Medulla oblongata (tissue), 1 donor: ENCODE results near the gene SLIT1.

Experiments used
- DNase-seq: peaks from one replicate; pipeline ENCODE4 v3.0.0-alpha.2; 2015; ENCODE audit errors: extremely low spot score

The SLIT1 gene

DNA sequence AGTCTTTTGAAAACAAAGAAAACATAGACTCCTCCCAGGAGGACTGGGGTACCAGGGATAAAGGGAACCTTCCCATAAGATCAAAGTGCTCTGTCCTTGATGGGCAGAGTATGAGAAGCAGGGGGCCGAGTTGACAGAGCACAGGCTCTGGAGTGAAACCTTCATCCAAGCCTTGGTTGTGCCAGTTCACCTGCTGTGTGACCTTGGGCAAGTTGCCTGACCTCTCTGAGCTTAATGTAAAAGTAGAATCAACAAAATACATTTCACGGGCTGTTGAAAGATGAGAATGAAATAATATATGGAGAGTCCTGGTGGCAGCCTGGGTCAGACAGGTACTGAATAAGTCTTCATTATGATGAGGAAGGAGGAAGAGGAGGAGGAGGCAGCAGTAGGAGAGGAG, 69.9 kb downstream of the SLIT1 start:
- no peak for DNase-seq

DNA sequence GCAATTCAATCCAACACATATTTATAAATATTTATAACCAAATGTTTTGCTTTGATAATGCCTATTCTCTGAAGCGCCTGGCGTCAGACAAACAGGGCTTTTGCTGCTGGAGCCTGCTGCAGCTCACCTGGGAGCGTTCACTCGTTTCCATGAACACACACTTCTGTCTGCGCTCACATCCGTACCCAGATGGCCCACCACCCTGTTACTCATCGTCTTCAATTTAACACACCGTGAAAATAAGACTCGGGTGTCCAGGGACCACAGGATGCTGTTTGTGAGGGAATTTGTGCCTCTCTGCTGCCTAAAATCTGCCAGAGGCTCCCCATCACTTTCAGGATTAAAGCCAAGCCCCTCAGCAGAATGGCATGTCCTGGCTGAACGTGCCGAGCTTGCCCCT, 74.1 kb downstream of the SLIT1 start:
- DNase-seq, result no peak

- peak; percentile 27 for DNase-seq
Measured at GRCh38 chr10:97109547-97109946, 76.2 kb downstream of the SLIT1 start.

DNA sequence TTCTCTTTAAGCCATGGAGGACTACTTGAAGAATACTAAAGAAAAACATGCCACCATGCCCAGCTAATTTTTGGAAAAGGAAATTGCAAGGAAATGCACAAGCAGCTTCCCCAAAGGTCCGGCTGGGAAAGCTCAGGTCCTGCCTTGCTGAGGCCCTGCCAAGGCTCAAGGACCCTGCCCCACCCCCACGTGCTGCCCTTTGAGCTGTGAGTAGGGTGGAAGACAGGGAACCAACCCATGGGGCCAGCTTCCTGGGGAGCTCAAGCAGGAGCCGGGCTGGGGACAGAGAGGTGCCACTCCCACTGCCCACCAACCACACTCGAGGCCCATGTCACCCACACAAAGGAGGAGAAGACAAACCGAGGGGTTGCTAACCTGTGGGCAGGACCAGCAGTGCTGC, 78.2 kb downstream of the SLIT1 start:
- no peak for DNase-seq

DNA sequence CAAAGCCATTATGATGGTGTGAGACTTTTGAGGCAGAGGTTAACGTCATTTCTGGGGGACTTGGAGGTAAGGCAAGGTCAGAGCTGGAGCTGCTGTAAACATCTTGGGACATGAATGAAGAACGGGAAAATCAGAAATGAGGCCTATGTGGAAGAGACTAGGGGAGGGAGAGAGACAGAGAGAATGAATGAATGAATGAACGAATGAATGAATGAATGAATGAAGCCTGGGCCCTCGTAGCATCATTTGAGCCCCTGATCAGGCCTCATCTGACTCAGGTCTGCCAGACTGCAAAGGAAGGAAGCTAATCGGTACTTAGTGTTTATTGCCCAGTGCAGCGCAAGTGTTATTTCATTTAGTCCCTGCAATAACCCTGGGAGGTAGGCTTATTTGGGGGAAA, 79.6 kb downstream of the SLIT1 start:
- no peak for DNase-seq

- DNase-seq, result no peak
Measured at GRCh38 chr10:97105303-97105702, 80.5 kb downstream of the SLIT1 start.

GRCh38 chr10:97103316-97104080, 82.3 kb downstream of the SLIT1 start:
- no peak for DNase-seq

DNA sequence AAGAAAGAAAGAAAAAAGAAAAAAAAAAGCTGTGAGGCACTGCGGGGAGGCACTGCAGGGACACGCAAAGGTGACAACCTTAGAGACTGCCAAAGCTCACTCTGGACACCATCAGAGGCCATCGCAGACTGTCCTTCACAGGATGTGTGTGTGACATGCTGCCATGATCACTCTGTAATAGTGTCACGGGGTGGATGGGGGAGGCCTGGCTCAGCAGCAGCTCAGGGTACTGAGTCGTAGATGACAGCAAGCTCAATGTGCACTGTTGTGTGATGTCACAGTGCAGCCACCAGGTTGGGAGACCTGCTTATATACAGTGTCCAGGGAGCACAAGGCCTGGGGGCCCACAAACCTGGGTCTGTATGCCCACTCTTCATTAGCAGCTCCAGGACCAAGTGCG, 83.3 kb downstream of the SLIT1 start:
- DNase-seq, result no peak

DNA sequence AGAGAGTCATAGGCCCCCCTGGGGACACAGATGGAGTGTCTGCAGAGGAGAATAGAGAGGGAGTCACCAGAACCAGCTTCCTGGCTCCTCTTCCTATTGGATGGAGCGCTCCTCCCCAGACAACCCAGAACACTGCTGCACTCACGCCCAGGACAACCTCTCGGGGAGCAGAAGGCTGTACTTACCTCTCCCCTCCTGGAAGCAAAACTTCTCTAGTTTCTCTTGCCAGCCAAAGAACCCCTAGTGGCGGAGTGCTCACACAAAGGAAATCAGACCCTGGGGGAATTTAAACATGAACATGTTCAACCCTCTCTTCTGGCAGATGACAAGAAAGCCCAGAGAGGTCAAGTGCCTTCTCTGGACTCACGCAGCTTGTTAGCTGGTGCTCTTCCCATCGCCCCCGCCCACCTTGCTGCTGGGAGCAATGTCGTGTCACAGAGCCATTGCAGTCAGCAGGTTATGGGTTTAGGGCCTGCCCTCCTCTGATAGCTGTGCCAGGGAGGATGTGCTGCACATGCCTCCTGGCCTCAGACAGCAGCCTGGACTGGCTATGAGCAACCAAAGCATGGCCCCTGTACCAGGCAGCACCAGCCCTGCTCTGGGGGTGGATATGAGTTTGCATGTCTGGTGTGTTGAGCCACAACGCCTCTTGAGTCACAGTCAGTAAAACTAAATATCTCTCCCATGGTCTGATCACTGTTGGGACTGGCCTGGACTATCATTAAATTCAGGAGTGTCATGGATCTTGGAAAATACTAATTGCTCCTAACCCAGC, 84.4 kb downstream of the SLIT1 start:
- DNase-seq, result no peak

- DNase-seq, result no peak
Measured at GRCh38 chr10:97100657-97101056, 85.1 kb downstream of the SLIT1 start.

DNA sequence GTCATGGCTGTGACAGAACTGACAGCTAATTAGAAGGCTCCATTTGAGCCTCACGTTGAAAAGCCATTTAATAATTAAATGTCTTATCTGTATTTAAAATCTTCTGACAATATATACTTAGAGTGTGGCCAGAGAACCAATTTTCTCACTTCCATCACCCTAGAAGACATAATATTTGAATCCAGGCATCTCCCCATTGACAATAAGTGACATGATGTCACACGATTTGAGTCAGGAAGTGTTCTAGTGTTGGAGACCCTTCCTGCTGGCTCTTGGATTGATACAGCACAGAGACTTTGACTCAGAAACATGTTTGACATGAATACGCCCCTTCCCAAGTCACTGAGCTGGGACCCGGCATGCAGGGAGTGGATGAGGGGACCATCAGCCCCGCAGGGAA, 85.9 kb downstream of the SLIT1 start:
- no peak for DNase-seq

DNA sequence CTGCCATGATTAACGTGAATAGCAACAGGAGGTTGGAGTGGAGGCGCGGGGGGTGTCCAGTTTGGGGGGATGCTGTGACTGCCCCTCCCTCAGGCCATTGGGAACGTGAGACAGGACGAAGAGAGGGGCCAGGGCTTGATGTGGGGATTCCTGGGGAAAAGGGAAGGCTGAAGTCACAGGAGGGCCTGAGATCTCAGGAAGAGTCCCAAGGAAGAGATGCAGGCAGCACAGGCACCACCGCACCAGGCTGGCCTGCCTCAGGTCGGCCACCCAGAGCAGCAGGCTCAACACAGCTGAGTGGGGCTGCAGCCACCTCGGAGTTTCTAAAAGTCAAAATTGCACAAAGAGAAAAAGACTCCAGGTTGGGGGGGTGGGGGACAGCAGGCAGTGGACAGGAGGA, 86.7 kb downstream of the SLIT1 start:
- no peak for DNase-seq

DNA sequence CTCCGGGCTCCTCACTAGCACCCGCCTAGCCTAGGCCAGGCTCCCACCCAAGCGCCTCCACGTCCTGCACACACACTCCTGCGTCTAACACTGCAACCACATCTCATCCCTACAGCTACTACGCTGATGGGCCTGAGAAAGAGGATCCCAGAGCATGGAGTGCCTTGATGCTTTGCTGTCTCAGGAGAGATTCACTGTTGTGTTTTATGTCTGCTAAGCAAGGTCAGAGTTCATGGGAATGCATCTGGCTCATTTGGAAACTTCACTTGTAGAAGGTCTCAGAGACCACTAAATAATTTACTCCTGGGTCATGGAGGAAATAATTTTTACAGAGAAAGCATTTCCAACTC, 88.7 kb downstream of the SLIT1 start:
- DNase-seq, result no peak

DNA sequence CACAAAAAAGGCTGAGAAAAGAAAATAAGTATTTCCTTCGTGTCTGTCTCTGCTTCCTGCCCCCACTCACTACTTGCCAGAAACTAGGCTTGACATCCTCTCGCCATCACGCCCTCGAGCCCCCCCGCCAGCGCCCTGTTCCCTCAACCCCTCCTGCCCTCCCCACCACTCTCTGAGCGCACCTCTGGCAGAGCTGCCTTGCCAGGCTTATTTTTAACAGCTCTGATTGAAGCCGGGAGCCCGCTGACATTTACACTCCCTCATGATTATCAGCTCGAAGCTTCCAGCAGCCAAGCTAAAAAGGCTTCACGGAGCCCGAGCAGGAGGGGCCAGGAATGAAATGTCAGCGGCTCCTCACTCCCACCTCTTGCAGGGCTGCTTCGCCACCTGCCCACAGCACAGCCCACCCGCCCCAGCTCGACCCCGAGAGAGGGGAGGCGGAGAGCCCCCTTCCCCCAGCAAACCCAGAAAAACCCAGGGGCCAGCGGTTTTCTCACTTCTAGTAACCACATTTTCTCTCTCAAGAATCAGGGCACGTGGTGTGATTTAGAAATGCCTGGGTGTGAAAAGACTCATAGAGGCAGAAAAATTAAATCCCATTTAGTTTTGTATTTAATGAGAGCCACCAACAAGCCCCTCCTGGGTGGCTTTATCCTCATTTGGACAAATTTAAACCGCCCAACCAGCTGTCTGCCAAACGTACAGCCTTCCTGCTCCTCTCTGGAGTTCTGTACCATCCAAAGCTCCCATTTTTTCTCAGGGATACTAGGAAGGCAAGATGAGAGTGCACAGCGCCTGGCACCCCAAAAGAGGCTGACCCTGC, 89.3 kb downstream of the SLIT1 start:
- DNase-seq, result no peak

GRCh38 chr10:97095701-97096260, 90.0 kb downstream of the SLIT1 start:
- no peak for DNase-seq

DNA sequence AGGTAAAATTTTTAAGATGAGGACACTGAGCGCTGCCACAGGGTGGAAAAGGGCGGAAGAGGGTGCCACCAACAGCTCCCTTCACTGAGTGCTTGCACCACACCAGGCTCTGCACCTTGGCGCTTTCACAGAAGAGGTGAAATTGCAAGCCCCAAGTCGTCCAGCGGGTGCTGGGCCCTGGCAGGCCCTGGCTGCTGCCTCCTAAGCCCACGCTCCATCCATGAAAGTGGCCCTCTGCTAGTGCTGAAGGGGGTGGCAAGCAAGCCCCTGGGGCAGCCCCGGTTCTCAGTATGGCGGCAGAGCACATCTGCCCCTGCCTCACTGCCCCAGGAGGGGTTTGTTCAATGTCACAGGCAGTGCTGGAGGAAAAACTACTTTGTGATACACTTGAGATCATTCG, 95.1 kb downstream of the SLIT1 start:
- no peak for DNase-seq

- no peak for DNase-seq
Measured at GRCh38 chr10:97090035-97090434, 95.7 kb downstream of the SLIT1 start.

GRCh38 chr10:97089209-97089870, 96.4 kb downstream of the SLIT1 start:
- no peak for DNase-seq

DNA sequence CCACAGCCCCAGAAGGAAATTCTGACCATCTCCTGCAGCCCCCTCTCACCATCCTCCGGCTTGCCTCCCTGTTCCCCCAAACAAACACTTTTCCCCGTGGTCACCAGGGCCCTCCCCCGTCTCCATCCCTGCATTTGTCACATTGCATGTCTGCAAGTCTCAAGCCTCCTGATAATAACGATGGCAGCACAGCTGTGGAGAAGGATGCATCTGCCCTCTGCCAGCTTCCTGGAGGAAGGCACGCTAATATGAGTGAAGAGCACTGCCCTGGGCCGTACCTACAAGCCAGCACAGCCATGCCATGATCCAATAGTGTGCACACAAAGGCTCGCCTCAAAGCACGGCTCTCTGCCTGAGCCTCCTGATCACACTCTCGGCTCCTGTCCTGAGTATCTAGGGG, 98.5 kb downstream of the SLIT1 start:
- DNase-seq, result no peak

DNA sequence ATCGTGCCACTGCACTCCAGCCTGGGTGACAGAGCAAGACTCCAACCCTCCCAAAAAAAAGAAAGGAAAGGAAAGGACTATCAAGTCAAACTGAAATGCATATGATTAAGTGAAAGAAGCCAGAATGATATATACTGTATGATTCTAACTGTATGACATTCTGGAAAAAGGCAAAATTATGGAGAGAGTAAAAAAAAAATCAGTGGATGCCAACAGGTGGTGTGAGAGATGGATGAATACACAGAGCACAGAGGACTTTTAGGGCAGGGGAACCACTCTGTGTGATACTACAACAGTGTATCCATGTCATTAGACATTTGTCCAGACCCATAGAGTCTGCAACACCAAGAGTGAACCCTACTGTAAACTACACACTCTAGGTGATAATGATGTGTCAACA, 99.2 kb downstream of the SLIT1 start:
- no peak for DNase-seq

DNA sequence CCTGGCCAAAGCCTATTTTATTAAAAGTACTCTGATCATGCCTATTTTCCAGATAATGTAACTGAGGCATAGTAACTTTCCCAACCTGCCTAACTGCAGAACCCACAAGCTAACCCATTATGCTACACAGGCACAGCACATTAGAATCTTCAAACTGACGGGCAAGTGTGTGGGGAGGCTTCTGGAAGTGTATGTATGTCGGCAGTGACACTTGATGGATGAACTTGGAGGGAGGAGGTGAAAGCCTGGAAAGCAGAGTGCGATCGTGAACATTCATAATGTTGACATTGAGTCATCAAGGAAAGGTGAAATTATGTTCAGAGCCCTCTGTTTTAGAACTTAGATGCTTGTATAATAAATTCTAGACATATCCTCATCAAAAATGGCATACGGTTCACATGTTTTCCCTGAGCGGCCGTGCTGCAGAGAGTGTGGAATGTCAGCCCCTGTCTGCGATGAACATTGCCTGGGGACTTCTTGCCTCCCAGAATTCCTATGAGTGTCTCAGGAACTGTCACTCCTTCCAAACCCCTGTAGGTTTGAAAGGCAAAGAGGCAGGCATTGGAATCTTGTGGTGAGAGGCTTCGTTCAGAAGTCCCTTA, 102.4 kb downstream of the SLIT1 start:
- no peak for DNase-seq
